SK-N-SH treated with all-trans-retinoic acid at 6 μM for 48 hours (cell line): ENCODE data around the gene C1orf115.

ENCODE experiments used
- ATAC-seq: fragments of 200-7000 bp; cut with Tn5 transposase; 3 replicates; pipeline ENCODE4 v1.9.1; 2020; ENCODE audit warnings: mild to moderate bottlenecking, moderate library complexity
- ARNTL ChIP-seq: fragments of 450-650 bp; formaldehyde crosslinking; IDR thresholded peaks from 2 replicates; pipeline ENCODE4 v1.5.0; 2020; ENCODE audit warnings: low read depth, mild to moderate bottlenecking, moderate library complexity, borderline replicate concordance
- BACH2 ChIP-seq: fragments of 250-450 bp; sonication (Bioruptor Pico); IDR thresholded peaks from 2 replicates; pipeline ENCODE4 v1.9.0; 2021; ENCODE audit warnings: mild to moderate bottlenecking, borderline replicate concordance
- CSDC2 ChIP-seq: fragments of 250-450 bp; sonication (Bioruptor Pico); IDR thresholded peaks from 2 replicates; pipeline ENCODE4 v1.5.0; 2020; ENCODE audit warnings: mild to moderate bottlenecking, moderate library complexity
- ESRRG ChIP-seq: fragments of 250-450 bp; sonication (Bioruptor Pico); IDR thresholded peaks from 2 replicates; pipeline ENCODE4 v1.6.1; 2021; ENCODE audit warnings: mild to moderate bottlenecking
- GLIS3 ChIP-seq: fragments of 250-450 bp; sonication (Bioruptor Pico); IDR thresholded peaks from 2 replicates; pipeline ENCODE4 v1.5.0; 2020; ENCODE audit warnings: mild to moderate bottlenecking, moderate library complexity
- OSR1 ChIP-seq: fragments of 250-450 bp; sonication (Bioruptor Pico); IDR thresholded peaks from 2 replicates; pipeline ENCODE4 v1.8.0; 2022; ENCODE audit warnings: moderate library complexity, mild to moderate bottlenecking, inconsistent platforms
- PPARA ChIP-seq: fragments of 250-450 bp; sonication (Bioruptor Pico); IDR thresholded peaks from 2 replicates; pipeline ENCODE4 v1.5.0; 2020; ENCODE audit warnings: mild to moderate bottlenecking, borderline replicate concordance
- RARB ChIP-seq: fragments of 250-450 bp; sonication (Bioruptor Pico); IDR thresholded peaks from 2 replicates; pipeline ENCODE4 v1.8.0; 2021; ENCODE audit warnings: mild to moderate bottlenecking, moderate library complexity
- SNAI2 ChIP-seq: fragments of 250-450 bp; sonication (Bioruptor Pico); IDR thresholded peaks from 2 replicates; pipeline ENCODE4 v1.5.0; 2020; ENCODE audit warnings: mild to moderate bottlenecking, moderate library complexity
- TOX ChIP-seq: fragments of 250-450 bp; sonication (Bioruptor Pico); IDR thresholded peaks from 2 replicates; pipeline ENCODE4 v1.8.0; 2021; ENCODE audit warnings: mild to moderate bottlenecking, moderate library complexity, borderline replicate concordance
- ZC3H10 ChIP-seq: fragments of 250-450 bp; sonication (Bioruptor Pico); IDR thresholded peaks from 2 replicates; pipeline ENCODE4 v1.5.1; 2021; ENCODE audit warnings: mild to moderate bottlenecking, moderate library complexity
- ZFP3 ChIP-seq: fragments of 250-450 bp; sonication (Bioruptor Pico); IDR thresholded peaks from 2 replicates; pipeline ENCODE4 v1.5.0; 2020; ENCODE audit warnings: mild to moderate bottlenecking, moderate library complexity
- ZFP30 ChIP-seq: fragments of 450-650 bp; formaldehyde crosslinking; IDR thresholded peaks from 2 replicates; pipeline ENCODE4 v1.5.0; 2022; ENCODE audit warnings: mild to moderate bottlenecking, moderate library complexity
- ZNF565 ChIP-seq: fragments of 450-650 bp; formaldehyde crosslinking; conservative IDR thresholded peaks from 2 replicates; pipeline ENCODE4 v1.5.0; 2020; ENCODE audit warnings: low read depth, mild to moderate bottlenecking, moderate library complexity
- ZNF70 ChIP-seq: fragments of 450-650 bp; formaldehyde crosslinking; IDR thresholded peaks from 2 replicates; pipeline ENCODE4 v1.5.0; 2020; ENCODE audit warnings: mild to moderate bottlenecking, moderate library complexity
- ZNF8 ChIP-seq: fragments of 450-650 bp; formaldehyde crosslinking; IDR thresholded peaks from 2 replicates; pipeline ENCODE4 v1.5.0; 2020; ENCODE audit warnings: mild to moderate bottlenecking, moderate library complexity
- TF ChIP-seq, protein P1 (sequence below): fragments of 250-450 bp; sonication (Bioruptor Pico); IDR thresholded peaks from 2 replicates; pipeline ENCODE4 v1.5.1; 2021; ENCODE audit warnings: mild to moderate bottlenecking, moderate library complexity
- TF ChIP-seq, protein P2 (sequence below): fragments of 250-450 bp; sonication (Bioruptor Pico); IDR thresholded peaks from 2 replicates; pipeline ENCODE4 v1.8.0; 2021; ENCODE audit warnings: low read depth, mild to moderate bottlenecking, moderate library complexity, borderline replicate concordance
- TF ChIP-seq, protein P3 (sequence below): fragments of 250-450 bp; sonication (Bioruptor Pico); IDR thresholded peaks from 2 replicates; pipeline ENCODE4 v1.5.0; 2020; ENCODE audit warnings: mild to moderate bottlenecking, moderate library complexity
- TF ChIP-seq, protein P4 (sequence below): fragments of 250-450 bp; sonication (Bioruptor Pico); IDR thresholded peaks from 2 replicates; pipeline ENCODE4 v1.5.1; 2020; ENCODE audit warnings: low read depth, mild to moderate bottlenecking, moderate library complexity

The C1orf115 gene

DNA sequence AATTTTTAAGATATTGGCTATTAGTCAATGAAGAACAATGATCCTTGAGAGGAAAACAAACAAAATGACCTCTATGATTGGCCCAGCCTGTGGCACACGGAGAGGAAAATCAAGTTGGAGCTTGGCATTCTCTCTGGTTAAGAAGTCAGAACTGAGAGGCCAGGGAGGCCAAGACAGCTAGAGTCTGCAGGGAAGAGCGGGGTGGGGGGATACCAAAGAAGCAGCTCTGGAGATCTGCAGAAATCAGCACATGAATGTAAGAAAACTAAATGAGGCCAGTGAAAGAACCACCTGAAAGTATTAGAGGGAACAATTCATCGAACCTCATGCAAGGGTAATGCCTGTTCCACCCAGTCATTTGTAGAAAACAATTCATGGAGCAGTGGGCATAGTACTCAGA lies 23.8 kb upstream of the C1orf115 start:
- no peak; the same call in 2 of the 3 replicates for ATAC-seq
- TF ChIP-seq CSDC2 = no peak

DNA sequence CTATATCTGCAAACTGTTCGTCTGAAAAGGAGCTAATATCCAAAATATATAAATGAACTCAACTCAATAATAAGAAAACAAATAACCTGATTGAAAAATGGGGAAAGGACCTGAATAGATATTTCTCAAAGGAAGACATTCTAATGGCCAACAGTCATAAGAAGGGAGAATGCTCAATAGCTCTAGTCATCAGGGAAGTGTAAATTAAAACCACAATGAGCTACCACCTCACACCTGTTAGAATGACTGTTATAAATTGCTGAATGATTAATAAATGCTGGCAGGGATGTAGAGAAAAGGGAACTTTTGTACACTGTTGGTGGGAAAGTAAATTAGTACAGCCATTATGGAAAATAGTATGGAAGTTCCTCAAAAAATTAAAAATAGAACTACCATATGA lies 21.2 kb upstream of the C1orf115 start:
- ATAC-seq = no peak
- TF ChIP-seq RARB (CRISPR knock-in tag) = no peak
- TF ChIP-seq ZFP30 (CRISPR knock-in tag) = no peak
- TF ChIP-seq, protein P1, sequence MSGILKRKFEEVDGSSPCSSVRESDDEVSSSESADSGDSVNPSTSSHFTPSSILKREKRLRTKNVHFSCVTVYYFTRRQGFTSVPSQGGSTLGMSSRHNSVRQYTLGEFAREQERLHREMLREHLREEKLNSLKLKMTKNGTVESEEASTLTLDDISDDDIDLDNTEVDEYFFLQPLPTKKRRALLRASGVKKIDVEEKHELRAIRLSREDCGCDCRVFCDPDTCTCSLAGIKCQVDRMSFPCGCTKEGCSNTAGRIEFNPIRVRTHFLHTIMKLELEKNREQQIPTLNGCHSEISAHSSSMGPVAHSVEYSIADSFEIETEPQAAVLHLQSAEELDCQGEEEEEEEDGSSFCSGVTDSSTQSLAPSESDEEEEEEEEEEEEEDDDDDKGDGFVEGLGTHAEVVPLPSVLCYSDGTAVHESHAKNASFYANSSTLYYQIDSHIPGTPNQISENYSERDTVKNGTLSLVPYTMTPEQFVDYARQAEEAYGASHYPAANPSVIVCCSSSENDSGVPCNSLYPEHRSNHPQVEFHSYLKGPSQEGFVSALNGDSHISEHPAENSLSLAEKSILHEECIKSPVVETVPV (CRISPR knock-in tag) = no peak
- TF ChIP-seq GLIS3 (CRISPR knock-in tag) = no peak
- TF ChIP-seq, protein P2, sequence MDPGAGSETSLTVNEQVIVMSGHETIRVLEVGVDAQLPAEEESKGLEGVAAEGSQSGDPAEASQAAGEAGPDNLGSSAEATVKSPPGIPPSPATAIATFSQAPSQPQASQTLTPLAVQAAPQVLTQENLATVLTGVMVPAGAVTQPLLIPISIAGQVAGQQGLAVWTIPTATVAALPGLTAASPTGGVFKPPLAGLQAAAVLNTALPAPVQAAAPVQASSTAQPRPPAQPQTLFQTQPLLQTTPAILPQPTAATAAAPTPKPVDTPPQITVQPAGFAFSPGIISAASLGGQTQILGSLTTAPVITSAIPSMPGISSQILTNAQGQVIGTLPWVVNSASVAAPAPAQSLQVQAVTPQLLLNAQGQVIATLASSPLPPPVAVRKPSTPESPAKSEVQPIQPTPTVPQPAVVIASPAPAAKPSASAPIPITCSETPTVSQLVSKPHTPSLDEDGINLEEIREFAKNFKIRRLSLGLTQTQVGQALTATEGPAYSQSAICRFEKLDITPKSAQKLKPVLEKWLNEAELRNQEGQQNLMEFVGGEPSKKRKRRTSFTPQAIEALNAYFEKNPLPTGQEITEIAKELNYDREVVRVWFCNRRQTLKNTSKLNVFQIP (CRISPR knock-in tag) = no peak
- TF ChIP-seq ARNTL (CRISPR knock-in tag) = no peak
- TF ChIP-seq ZFP3 (CRISPR knock-in tag) = no peak

DNA sequence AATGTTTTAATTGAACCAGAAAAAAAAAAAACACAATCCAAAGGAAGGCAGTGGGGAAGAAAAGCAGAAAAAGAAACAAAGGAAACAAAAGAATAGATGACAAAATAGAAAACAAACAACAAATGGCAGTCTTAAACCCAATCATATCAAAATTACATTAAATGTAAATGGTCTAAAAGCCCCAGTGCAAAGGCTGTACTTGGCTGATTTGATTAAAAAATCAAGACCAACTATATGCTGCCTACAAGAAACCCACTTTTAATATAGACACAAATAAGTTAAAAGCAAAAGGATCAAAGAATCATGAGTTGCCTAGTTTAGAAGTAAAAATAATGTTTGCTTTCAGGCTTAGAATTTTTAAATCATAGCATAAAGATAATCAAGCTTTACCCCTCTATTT lies 19.8 kb upstream of the C1orf115 start:
- ATAC-seq = no peak
- TF ChIP-seq ZNF8 (CRISPR knock-in tag) = no peak
- no peak for TF ChIP-seq ZNF565
- TF ChIP-seq, protein P3, sequence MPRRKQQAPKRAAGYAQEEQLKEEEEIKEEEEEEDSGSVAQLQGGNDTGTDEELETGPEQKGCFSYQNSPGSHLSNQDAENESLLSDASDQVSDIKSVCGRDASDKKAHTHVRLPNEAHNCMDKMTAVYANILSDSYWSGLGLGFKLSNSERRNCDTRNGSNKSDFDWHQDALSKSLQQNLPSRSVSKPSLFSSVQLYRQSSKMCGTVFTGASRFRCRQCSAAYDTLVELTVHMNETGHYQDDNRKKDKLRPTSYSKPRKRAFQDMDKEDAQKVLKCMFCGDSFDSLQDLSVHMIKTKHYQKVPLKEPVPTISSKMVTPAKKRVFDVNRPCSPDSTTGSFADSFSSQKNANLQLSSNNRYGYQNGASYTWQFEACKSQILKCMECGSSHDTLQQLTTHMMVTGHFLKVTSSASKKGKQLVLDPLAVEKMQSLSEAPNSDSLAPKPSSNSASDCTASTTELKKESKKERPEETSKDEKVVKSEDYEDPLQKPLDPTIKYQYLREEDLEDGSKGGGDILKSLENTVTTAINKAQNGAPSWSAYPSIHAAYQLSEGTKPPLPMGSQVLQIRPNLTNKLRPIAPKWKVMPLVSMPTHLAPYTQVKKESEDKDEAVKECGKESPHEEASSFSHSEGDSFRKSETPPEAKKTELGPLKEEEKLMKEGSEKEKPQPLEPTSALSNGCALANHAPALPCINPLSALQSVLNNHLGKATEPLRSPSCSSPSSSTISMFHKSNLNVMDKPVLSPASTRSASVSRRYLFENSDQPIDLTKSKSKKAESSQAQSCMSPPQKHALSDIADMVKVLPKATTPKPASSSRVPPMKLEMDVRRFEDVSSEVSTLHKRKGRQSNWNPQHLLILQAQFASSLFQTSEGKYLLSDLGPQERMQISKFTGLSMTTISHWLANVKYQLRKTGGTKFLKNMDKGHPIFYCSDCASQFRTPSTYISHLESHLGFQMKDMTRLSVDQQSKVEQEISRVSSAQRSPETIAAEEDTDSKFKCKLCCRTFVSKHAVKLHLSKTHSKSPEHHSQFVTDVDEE (CRISPR knock-in tag) = no peak
- no peak for TF ChIP-seq ZFP3 (CRISPR knock-in tag)
- TF ChIP-seq SNAI2 = no peak
- no peak for TF ChIP-seq PPARA (CRISPR knock-in tag)
- no peak for TF ChIP-seq ESRRG

DNA sequence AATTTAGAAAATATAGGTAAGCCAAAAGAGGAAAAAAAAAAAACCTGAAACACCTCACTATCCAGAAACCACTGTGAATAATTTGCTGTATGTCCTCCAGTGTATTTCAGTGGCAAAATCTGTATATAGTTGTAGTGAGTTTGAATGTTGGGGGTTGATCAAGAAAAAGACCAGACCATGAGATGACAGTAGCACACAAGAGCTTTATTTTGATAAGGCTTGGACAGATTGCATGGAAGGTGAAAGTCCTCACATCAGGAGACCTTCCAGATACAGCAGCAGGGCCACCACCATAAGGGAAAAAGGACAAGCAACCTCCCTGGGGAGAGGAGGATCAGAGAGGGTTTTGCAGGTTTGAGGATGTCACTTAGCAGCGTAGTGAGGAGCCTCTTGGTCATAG lies 16.2 kb upstream of the C1orf115 start:
- ATAC-seq = no peak
- TF ChIP-seq ARNTL (CRISPR knock-in tag) (no peak), SNAI2 (no peak), ZNF565 (no peak), ZC3H10 (CRISPR knock-in tag) (no peak), ESRRG (no peak), TOX (CRISPR knock-in tag) (no peak), ZNF70 (CRISPR knock-in tag) (no peak), OSR1 (no peak), BACH2 (CRISPR knock-in tag) (no peak)
- TF ChIP-seq, protein P2 (CRISPR knock-in tag) = no peak
- TF ChIP-seq, protein P4, sequence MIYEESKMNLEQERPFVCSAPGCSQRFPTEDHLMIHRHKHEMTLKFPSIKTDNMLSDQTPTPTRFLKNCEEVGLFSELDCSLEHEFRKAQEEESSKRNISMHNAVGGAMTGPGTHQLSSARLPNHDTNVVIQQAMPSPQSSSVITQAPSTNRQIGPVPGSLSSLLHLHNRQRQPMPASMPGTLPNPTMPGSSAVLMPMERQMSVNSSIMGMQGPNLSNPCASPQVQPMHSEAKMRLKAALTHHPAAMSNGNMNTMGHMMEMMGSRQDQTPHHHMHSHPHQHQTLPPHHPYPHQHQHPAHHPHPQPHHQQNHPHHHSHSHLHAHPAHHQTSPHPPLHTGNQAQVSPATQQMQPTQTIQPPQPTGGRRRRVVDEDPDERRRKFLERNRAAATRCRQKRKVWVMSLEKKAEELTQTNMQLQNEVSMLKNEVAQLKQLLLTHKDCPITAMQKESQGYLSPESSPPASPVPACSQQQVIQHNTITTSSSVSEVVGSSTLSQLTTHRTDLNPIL (CRISPR knock-in tag) = no peak
- TF ChIP-seq, protein P3 (CRISPR knock-in tag) = no peak
